GM19468 (cell line): Measurements from ENCODE around the gene MFSD6.
"Not testable (repeated sequence)": the region's sequence is repeated elsewhere in the genome, so short reads cannot be mapped to it uniquely, and the experiment has no call there.

Source experiments
- ATAC-seq: cut with Tn5 transposase; IDR thresholded peaks from one replicate; pipeline ENCODE4 v1.9.1; 2021; ENCODE audit warnings: mild to moderate bottlenecking, moderate library complexity, moderate number of reproducible peaks; ENCODE audit not compliant: unreplicated experiment; ENCODE audit errors: extremely low read depth

The MFSD6 gene

GRCh38 chr2:190404487-190404886, 3.7 kb upstream of the MFSD6 start:
- ATAC-seq = no peak

GRCh38 chr2:190405070-190405469, 3.1 kb upstream of the MFSD6 start:
- ATAC-seq = no peak

- ATAC-seq = no peak
These were observed 2.2 kb upstream of the MFSD6 start for GRCh38 chr2:190405995-190406394.

GRCh38 chr2:190406805-190407204, 1.4 kb upstream of the MFSD6 start:
- ATAC-seq = no peak

GRCh38 chr2:190407246-190407661, 901 bp upstream of the MFSD6 start:
- ATAC-seq = no peak

- ATAC-seq = peak; percentile 60
These were observed 550 bp downstream of the MFSD6 start for GRCh38 chr2:190408538-190409271.

- ATAC-seq = no peak
These were observed 1.5 kb downstream of the MFSD6 start for GRCh38 chr2:190409616-190410015.

- ATAC-seq = no peak
These were observed 2.0 kb downstream of the MFSD6 start for GRCh38 chr2:190410166-190410565.

GRCh38 chr2:190412966-190413365, 4.8 kb downstream of the MFSD6 start:
- no peak for ATAC-seq

GRCh38 chr2:190413421-190413820, 5.3 kb downstream of the MFSD6 start:
- no peak for ATAC-seq

GRCh38 chr2:190415251-190415650, 7.1 kb downstream of the MFSD6 start:
- ATAC-seq = no peak

- ATAC-seq = no peak
These were observed 7.9 kb downstream of the MFSD6 start for GRCh38 chr2:190415794-190416775.

- ATAC-seq = no peak
These were observed 9.1 kb downstream of the MFSD6 start for GRCh38 chr2:190417045-190417842.

- ATAC-seq = no peak
These were observed 10.6 kb downstream of the MFSD6 start for GRCh38 chr2:190418727-190419126.

- no peak for ATAC-seq
These were observed 12.6 kb downstream of the MFSD6 start for GRCh38 chr2:190420801-190421200.

GRCh38 chr2:190425221-190425866, 17.2 kb downstream of the MFSD6 start:
- no peak for ATAC-seq

GRCh38 chr2:190425883-190426658, 17.9 kb downstream of the MFSD6 start:
- ATAC-seq = no peak

- ATAC-seq = not testable (repeated sequence)
These were observed 22.7 kb downstream of the MFSD6 start for GRCh38 chr2:190430866-190431265.

- no peak for ATAC-seq
These were observed 23.8 kb downstream of the MFSD6 start for GRCh38 chr2:190431907-190432306.
